NCI-H446 (cell line): ENCODE data around the gene HES7.
"Not testable (repeated sequence)": the region's sequence is repeated elsewhere in the genome, so short reads cannot be mapped to it uniquely, and the experiment has no call there.

Experiments used
- DNase-seq, 2 experiments: peaks; one replicate each; lab custom pipeline; 2025; lab: John Stamatoyannopoulos, UW

Gene HES7

DNA sequence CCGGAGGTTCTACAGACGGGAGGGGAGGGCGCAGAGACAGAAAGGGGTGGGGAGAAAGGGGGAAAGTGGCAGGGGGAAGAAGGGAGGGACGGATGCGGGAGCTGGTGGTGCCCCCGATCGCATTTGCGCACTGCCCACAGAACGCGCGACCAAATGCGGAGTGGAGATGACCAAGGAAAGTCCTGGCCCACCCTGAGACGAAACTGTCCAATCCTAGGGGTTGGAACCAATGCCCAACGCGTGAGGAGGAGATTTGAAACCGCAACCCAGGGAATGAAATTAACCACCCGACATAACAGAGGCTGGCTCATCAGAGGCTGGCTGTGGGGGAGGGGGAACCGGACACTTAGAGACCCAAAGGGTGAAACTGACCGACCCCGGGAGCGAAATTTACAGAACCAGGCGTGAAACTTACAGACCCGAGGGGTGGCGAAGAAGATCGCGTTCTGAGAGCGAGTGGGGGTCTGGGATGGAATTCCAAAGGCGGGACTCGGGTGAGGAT lies 1.4 kb downstream of the HES7 start:
- no peak for DNase-seq

DNA sequence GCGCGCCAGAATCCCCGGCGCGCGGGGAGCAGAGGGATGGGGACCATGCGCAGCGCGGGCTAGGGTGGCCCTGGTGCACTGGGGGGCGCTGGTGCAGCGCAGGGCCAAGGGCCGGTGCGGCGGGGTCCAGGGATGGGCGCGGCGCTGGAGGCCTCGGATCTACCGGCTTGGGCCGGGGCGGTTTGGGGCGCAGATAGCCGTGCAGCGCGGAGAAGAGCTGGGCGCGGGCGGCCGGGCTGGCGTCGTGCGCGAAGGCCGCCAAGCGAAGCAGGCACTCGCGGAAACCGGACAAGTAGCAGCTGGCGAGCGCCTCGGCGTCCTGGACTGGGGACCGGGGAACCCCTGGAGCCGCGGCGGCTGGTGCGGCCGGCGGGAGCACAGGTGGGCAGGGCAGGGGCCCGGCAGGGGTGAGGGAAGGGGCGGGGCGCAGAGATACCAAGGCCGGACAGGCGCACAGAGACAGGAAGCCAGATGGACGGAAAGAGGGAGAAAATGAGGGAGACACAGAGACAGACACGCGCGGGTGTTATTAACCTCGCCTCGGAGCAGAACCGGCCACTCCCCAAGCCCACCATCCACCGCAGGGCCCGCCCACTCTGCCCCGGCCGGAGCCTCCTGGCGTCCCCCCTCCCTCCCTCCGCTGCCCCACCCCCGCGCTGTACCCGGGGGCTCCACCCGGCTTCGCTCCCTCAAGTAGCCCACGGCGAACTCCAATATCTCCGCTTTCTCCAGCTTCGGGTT lies 2.1 kb downstream of the HES7 start:
- DNase-seq, result peak in 1 of 2 experiments; percentile 67

DNA sequence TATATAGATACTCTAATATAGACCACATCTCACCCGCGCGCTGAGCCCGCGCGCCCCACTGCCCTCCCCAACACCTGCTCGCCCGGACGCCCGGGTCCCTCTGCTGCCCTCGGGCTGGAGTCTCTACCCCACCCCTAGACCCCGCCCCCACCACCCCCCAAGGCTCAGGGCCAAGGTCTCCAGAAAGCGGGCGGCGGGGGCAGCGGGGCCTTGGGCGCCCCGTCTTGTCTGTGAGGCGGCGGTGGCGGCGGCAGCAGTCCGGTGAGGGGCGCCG lies 2.6 kb downstream of the HES7 start:
- DNase-seq, result no peak

DNA sequence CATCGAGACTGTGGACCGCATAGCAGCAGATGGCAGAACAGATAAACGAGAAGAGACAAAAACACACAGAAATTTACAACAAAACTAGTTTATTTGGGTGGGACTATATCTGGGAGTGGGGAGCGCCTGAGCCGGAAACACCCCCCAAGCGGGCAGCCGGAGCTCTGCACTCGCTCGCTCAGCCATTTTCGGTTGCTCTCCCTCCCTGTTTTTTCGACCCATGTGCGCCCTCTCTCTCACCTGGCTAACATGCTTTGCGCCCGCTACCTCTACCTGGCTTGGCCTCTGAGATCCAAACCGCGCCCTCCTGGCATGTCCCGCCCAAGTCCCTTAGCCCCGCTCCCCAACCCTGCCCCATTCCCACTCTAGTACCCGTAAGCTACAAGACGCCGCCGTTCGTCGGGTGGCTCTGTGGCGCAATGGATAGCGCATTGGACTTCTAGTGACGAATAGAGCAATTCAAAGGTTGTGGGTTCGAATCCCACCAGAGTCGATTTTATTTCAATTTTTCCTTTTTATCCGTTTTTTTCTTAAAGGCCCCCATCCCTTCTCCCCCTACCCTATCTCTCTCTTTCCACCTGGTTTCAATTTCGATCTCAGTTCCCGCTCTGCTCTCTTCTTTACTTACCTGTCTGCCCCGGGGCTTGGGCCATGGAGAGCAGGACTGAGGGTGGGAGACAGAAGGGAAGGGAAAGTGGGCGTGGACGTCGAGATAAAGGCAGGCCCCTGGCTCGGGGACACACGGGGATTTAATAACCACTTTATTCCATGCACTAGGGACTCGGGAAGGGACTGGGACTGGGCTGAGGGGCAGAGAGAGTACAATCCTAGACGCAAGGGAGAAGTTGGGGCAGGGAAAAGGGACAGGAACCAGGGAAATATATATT lies 3.1 kb downstream of the HES7 start:
- DNase-seq, result peak; percentile 74 to 84

DNA sequence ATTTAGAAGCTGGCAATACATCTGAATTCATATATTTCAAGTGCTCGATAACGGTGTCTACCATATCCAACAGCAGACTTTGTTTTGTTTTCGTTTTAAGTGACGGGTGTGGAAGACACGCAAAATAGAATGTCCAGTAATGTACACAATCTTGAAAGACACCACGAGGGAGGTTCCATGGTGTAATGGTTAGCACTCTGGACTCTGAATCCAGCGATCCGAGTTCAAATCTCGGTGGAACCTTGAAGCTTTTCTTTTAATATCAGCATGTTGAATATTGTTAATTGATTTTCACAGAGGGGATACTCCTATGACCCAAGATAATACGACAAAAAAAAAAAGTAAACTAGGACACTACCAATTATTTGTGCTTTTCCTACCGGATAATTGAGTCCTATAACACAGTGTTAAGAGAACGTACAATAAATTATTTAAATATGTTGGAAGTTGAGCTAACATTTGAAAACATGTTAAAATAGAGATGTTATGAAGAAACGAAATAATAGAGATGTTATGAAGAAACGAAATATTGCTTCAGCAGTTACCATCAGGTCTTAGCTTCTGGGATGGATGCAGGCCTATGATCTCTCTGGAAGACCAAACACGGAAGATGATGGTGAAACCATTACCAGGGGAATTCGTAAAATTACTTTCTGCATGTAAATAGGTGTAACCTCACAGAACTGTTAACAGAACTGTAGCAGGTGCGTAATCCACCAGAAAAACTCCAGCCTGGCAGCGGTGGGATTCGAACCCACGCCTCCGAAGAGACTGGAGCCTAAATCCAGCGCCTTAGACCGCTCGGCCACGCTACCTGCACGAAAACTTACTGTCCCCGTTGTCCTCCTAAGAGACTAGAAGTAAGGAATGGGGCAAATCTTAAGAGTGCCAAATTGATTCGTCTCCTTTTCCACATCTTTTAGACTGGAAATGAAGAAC lies 4.1 kb downstream of the HES7 start:
- DNase-seq, result peak; percentile 93 to 94

DNA sequence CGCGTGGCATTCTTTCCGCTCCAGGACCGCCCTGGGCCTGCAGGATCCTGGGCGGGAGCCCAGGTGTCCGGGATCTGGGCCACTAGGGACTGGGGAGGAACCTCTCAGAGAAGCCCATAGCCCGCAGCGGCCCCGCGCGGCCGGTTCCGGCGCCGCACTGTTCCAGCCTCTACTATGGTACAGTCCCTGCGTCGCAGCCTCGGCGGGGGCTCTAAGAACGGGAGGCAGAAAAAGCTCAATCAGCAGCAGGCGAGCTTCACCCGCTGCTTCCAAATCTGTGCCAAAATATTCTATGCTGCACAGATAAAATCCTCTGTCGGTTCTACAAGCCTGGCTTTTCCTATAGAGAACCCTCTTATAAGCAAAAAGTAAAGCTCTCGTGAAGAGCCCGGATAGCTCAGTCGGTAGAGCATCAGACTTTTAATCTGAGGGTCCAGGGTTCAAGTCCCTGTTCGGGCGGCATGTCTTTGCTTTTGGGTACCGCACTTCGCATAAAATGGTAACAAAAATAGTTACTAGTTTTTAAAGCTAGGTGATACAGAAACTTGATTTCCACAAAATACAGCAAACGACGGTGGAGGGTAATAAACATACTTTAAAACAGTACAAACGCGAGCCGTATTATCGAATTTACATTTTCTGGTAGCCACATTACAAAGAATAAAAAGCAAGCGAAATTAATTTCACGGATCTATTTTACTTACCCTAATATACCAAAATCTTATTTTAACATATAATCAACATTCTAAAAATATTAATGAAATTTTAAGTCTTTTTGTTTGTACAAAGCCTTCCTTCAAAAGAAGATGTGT lies 4.9 kb downstream of the HES7 start:
- peak; percentile 85 to 95 for DNase-seq

DNA sequence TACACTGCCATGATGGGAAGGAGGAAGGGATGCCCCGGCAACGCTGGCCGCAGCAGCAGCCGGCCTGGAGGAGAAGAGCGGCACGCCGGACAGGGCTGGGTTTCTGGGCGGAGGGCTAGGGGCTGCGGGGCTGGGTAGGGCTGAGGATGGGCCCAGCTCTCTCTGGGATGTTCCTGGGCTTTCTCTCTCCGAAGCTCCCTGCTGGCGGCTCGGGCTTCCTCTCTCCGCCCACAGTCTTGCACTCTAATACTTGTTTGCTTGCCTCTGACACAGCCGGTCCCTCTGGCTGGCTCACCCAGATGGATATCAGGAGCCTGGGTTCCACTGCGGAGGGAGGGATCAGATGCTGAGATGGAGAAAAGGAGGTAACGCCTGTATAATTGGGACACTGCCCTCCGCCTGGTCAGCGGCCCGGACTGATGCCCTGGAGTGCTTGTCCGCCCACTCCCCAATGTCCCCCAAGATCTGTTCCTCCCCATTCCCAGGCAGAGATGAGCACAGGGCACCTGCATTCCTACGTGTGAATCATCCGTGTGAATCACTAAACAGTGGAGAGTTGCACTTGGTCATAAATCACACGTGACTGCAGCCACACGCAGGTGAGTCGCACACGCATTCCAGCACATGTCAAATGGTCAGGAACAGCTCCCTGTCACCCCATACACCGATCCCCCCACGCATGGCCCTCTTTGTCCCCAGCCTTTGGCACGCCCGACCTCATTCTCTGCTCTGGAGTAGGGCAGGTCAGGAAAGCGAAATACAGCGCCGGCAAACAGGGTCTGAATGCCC lies 5.7 kb downstream of the HES7 start, which contains the start of gene ALOXE3:
Gene ALOXE3, minus strand, starts transcription at position 535 of the 789 bp plus-strand sequence. Its CDS starts 524 bp downstream, at position 11.
- no peak for DNase-seq

DNA sequence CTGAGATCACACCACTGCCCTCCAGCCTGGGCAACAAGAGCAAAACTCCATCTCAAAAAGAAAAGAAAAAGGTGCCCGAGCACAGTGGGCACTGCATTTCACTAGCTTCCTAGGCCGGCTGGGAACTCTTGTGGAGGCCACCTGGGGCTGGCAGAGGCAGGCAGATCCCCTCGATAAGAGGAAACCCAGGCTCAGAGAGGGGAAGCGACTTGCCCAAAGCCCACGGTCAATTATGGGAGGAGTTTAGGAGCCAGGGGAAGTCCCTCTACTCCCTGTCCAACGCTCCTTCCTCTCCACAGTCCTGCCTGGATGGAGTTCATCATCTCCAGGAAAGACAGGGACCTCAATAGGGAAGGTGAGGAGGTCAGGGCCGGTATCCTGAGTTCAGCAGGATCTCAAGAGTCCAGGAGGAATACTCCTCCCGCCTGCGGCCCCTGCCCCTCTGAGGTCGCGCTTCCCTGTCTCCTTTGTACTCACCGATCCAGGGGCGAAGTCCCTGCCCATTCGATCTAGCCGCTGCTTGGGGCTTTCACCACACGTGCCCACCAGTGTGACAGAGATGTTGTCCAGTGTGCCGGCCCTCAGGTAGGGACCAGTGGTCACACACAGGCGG lies 6.4 kb downstream of the HES7 start:
- DNase-seq, result no peak

DNA sequence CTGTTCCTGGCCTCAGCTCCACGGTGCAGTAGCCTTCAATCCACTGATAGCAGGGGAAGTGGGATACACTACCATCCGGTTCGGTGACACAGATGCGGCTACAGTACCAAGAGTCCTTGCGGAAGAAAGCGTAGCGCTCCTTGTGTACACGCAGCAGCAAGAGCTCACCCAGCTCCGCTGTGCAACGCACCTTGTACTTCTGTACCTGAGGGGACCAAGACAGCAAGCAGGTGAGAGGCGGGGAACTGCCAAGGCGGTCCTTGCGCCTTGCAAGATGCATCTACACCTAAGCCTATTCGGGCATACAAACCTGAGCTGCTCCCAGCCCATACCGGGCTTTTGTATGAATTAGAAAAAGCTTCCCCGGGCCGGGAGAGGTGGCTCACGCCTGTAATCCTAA lies 7.1 kb downstream of the HES7 start:
- no peak for DNase-seq

DNA sequence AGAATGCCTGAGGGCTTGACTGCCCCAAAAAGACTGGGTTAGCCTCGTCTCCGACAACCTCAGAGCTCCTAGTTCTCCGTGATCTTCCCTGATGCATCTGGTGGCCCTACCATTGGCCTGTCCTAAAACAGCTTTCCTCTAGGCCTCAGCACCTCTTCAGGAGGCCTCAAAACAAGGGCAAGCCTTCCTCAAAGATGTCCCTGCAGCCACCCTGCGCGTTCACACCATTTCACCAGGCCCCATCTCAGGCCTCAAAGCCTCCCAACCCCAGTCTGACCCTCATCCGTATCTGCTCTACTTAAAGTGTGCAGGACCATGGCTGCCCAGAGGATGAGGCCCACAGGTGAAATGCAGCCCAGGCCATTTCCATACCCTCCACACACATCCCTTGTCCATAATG lies 13.0 kb downstream of the HES7 start:
- DNase-seq, result no peak

DNA sequence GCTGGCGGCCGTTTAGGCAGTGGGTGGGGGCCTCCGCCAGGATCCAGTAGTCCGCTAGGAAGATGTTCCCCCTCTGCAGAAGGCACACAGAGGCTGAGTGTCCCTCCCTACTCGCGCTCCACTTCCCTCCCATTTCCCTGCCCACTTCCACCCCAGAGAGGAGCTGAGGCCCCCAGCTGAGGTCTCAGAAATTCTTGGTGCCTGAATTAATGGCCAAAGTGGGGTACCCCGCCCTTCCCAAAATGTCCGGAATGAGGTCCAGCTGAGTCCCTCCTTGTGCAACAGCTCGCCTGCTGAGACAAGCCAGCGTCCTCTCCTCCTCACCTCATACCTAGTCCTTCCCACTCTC lies 13.5 kb downstream of the HES7 start:
- no peak for DNase-seq

DNA sequence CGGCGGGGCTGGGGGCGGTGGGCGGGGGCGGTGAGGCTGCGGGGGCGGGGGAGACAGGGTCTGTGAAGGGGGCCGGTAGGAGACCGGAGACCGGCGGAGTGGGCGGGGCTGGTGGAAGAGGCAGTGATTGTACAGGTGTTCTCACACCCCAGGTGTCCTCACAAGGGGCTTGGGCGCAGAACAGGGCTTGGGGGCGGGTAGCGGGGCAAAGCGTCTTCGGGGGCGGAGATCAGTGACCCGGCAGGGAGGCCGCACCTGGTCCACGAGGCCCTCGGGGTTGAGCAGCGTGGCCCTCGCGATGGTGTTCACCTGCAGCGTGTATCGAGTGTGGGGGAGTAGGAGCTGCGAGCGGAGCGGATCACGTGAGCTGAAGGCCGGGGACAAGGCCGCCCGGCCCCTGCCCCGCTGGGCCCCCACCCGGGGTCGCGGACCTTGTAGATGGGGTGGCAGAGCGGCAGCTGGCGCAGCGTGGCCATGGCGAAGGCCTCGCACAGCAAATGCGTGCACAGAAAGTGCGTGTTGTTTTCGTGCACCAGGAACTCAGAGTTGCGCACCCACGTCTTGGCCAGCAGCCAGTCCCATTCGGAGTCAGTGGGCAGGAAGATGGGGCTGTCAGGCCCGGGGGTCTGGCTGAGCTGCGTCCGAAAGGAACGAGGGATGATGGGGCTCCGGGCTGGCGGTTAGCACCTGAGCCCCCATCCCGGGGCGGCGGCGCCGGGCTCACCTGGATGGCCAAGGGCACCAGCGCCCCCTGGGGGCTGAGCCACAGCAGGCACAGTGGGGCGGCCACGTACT lies 14.0 kb downstream of the HES7 start:
- DNase-seq, result peak in 1 of 2 experiments; percentile 15

DNA sequence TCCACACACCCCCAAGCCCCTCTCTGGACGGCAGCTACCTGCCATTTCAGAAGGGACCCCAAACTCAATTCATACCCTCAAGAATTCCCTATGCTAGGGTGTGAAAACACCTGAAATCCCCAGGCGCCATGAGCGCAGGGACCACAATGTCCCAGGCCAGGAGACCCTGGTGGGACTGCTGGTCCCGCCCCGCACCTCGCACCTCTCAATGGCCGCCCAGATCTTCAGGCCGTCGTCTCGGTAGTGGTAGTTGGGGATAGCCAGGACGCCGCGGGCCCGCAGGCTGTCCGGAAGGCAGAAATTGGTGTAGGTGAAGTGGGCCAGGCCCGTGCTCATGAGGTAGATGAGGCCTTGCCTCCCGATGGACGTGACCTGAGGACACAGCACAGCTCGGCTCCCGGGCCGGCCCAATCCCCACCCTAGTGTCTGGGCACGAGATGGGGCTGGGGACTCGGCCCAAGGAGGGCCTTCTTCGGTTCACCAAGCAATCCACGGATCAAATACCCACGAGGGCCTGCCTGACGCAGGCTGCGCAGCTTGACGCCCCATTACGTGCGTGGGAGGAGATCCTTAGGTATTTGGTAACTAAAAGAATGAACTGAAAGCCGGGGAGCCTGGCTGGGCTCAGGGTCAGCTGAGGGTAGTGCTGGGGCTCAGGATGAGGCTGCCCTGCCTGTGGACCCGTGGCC lies 14.8 kb downstream of the HES7 start:
- no peak for DNase-seq

DNA sequence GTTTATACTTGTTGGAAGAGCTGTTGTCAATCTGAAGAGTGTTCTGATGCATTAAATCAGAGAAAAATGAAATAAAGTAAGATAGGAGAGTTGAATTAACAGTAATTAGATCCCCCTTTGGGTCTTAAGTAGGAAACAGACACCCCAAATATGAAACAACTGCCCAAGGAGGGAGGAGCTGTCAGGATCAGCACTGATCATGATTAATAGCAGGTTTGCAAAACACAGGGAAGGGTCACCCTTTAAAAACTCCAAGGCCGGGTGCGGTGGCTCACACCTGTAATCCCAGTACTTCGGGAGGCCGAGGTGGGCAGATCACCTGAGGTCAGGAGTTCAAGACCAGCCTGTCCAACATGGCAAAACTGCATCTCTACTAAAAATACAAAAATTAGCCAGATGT lies 16.9 kb downstream of the HES7 start:
- DNase-seq, result not testable (repeated sequence)

DNA sequence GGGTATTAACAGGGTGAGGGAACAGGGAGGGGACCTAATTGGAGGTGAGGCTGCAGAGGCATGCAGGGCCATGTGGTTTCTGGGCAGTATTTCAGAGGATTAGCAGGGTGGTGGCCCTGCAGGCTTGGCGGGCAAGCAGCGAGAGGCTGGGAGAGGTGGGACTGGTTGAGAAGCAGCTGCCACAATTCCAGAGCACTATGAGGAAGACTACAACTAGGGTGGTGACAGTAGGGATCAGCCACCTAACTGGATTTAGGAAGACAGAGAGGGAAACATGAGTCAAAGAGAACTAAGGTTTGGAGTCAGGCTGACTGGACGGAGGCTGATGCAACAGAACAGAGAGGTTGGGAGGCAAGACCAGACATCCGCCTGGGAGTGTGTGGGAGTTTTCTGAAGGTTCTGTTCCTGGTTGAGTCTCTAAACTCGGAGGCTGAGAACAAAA lies 17.9 kb downstream of the HES7 start:
- no peak for DNase-seq

DNA sequence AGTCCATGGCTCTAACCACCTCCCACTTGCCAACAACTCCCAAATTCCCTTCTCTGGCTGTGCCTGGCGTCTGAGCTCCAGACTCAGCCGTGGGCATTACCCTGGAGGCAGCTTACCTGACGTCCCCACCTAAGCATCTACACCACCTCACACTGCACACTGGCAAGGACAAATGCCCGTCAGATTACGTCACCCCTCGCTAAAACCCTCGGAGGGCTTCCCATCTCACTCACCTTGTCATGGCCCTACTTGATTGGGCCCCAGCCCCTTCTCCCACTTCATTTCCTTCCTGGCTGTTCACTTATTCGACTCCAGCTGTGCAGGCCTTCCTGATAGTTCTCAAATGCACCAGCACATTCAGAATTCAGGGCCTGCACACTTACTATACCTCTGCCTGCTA lies 19.0 kb downstream of the HES7 start:
- no peak for DNase-seq

DNA sequence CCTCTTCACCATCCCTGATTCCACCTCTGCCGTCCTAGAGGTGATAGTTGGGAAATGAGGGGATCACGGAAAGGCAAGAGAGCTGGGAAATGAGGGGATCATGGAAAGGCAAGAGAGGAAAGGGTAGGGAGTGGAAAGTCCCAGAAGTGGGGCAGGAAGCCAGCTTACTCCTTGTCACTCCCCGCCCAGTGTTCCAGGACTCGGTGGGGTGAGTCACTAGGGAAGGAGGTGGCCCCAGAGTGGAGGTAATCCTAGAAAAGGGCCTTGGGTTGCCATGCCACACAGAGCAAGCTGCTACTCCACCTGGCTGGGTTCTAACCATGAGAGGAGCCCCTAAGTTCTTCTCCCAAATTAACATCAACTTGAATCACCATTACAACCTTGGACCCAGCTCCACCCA lies 20.4 kb downstream of the HES7 start:
- DNase-seq, result no peak

DNA sequence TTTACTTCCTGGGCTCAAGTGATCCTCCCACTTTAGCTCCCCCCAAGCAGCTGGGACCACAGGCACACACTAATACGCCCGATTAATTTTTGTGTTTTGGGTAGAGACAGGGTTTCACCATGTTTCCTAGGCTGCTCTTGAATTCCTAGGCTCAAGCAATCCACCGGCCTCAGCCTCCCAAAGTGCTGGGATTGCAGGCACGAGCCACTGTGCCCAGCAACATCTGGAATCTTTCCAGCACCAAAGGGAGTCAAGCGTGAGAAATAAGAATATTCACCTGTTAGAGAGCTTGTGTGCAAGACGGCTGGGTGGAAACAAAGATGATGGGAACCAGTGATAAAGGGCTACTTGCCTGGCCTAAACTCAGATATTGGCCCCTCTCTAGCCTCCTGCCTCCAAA lies 22.2 kb downstream of the HES7 start:
- DNase-seq, result no peak

DNA sequence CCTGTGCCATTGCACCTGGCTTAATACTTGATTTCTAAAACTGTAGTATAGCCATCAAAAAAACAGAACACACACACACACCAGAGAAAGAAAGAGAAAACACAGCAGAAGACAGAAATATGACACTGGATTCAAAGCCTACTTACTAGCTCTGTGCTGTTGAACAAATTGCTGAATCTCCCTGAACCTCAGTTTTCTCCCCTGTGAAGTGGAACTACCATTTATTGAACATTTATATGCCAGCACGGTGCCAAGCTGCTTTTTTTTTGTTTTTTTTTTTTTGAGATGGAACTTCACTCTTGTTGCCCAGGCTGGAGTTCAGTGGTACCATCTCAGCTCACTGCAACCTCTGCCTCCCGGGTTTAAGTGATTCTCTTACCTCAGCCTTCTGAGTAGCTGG lies 23.1 kb downstream of the HES7 start:
- no peak for DNase-seq
